Fibroblast of lung (primary cell): ENCODE data around the gene EIF3F. TPM values are rescaled to one million over a fixed set of nuclear protein-coding genes. Genes with fewer than 3 reads are reported as not detected.

Experiments used
- DNase-seq, 2 donors: peaks; one replicate each; pipeline versions ENCODE4 v3.0.0 to v3.0.0-alpha.2; 2010; ENCODE audit warnings: low read depth in 2 of 2
- H2AFZ ChIP-seq: 2 replicates; pipeline ENCODE4 v1.5.1; 2012; ENCODE audit warnings: low read length, control low read depth, inconsistent platforms
- H3K27ac ChIP-seq: 2 replicates; pipeline ENCODE4 v1.5.1; 2011; ENCODE audit warnings: low read length, control low read depth; ENCODE audit not compliant: insufficient read depth
- H3K27me3 ChIP-seq: 2 replicates; pipeline ENCODE4 v1.5.1; 2011; ENCODE audit warnings: mild to moderate bottlenecking, low read length; ENCODE audit not compliant: control insufficient read depth, insufficient read depth
- H3K36me3 ChIP-seq: 2 replicates; pipeline ENCODE4 v1.5.1; 2011; ENCODE audit warnings: low read length; ENCODE audit not compliant: control insufficient read depth, insufficient read depth
- H3K4me1 ChIP-seq: 2 replicates; pipeline ENCODE4 v1.5.1; 2011; ENCODE audit warnings: low read length; ENCODE audit not compliant: control insufficient read depth, insufficient read depth; ENCODE audit errors: extremely low read depth
- H3K4me2 ChIP-seq: 2 replicates; pipeline ENCODE4 v1.5.1; 2011; ENCODE audit warnings: low read length, control low read depth; ENCODE audit not compliant: insufficient read depth; ENCODE audit errors: extremely low read depth
- H3K4me3 ChIP-seq, 4 experiments: fragments of 200-600 bp in 1 of 4; sonication (generic) in 1 of 4; replicated peaks in 1 of 4; 2 replicates each; pipeline ENCODE4 v1.5.1; 2011 to 2016; ENCODE audit warnings: low read length in 4 of 4, low read depth in 3 of 4, mild to moderate bottlenecking in 3 of 4, control low read depth in 2 of 4, inconsistent platforms in 1 of 4, mixed read lengths in 1 of 4; ENCODE audit not compliant: insufficient read depth in 1 of 4; ENCODE audit errors: control extremely low read depth in 1 of 4
- H3K79me2 ChIP-seq: 2 replicates; pipeline ENCODE4 v1.5.1; 2012; ENCODE audit warnings: mild to moderate bottlenecking, low read length, inconsistent platforms; ENCODE audit not compliant: control insufficient read depth, insufficient read depth
- H3K9ac ChIP-seq: 2 replicates; pipeline ENCODE4 v1.5.1; 2011; ENCODE audit warnings: mild to moderate bottlenecking, low read length, control low read depth; ENCODE audit not compliant: insufficient read depth
- H3K9me3 ChIP-seq: 2 replicates; pipeline ENCODE4 v1.5.1; 2012; ENCODE audit warnings: low read depth, low read length; ENCODE audit not compliant: control insufficient read depth, insufficient read depth
- H4K20me1 ChIP-seq: 2 replicates; pipeline ENCODE4 v1.5.1; 2011; ENCODE audit warnings: low read length; ENCODE audit not compliant: control insufficient read depth, insufficient read depth; ENCODE audit errors: extremely low read depth
- EZH2 ChIP-seq: IDR thresholded peaks from 2 replicates; pipeline ENCODE4 v1.5.1; 2012; ENCODE audit warnings: low read length, control low read depth, mild to moderate bottlenecking; ENCODE audit errors: missing control alignments
- polyA plus RNA-seq, 2 donors: library from polyadenylated mRNA; depleted of rRNA in 1 of 2; stranded (reverse) in 1 of 2; unstranded in 1 of 2; fragments of >200 nt; gene quantifications; 2 replicates each; pipeline ENCODE4 v1.2.1, GENCODE V29; 2011 to 2012; ENCODE audit warnings: missing spikeins in 1 of 2
- total RNA-seq: library from RNA; depleted of rRNA; stranded (reverse); fragments of >200 nt; gene quantifications from 2 replicates; pipeline ENCODE4 v1.2.1, GENCODE V29; 2014
- TF ChIP-seq, protein P1 (sequence below), 2 donors: IDR thresholded peaks in 1 of 2; conservative IDR thresholded peaks in 1 of 2; 1 replicate in 1 of 2; 2 replicates in 1 of 2; pipeline ENCODE4 v1.5.1; 2011 to 2012; ENCODE audit warnings: low read length in 2 of 2, control low read depth in 1 of 2, inconsistent platforms in 1 of 2, low read depth in 1 of 2, mild to moderate bottlenecking in 1 of 2

EIF3F gene
- total and polyA plus RNA-seq, 2 donors (not counting 1 experiment from before 2014, with no cell fraction given): 303 to 323 TPM

DNA sequence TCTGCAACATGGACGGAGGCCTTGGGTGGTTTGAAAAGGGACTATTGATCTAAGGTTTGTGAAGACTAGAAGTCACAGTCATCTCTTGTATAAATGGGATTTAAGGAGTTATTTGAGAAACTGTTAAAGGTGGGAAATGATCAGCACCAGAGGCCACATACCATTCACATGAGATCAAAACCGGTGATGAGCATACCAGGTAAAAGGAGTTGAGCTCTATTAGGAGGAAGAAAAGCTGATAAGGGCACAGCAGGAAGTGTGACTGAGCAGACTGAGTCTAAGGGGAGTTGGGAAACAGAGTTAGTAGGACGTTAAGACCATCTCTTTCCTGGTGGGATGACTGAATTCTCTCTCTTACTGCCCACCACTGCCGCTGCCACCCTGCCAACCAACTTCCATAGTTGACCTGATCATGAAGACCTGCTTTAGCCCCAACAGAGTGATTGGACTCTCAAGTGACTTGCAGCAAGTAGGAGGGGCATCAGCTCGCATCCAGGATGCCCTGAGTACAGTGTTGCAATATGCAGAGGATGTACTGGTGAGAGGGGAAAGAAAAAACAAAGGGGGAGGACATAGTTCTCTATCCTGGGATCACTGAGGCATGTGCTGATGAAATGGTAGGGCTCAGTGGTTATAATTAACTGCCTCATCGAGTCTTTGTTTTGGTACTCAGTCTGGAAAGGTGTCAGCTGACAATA lies 7.6 kb downstream of the EIF3F start:
- Histone ChIP-seq H3K9me3 (no peaks in the 10 kb centered on the region), H3K27me3 (no peaks in the 10 kb centered on the region), H3K4me1 (no peaks in the 10 kb centered on the region), H2AFZ (no peak overlapping the region), H3K4me2 (no peak overlapping the region), H3K36me3 (peaks cover 27% of the 10 kb centered on the region), H3K27ac (no peak overlapping the region), H3K9ac (no peak overlapping the region), H3K79me2 (peaks cover 24% of the 10 kb centered on the region), H4K20me1 (no peaks in the 10 kb centered on the region), H3K4me3 (no peak overlapping the region)
- no peak for DNase-seq
- TF ChIP-seq EZH2: no peak
- TF ChIP-seq, protein P1, sequence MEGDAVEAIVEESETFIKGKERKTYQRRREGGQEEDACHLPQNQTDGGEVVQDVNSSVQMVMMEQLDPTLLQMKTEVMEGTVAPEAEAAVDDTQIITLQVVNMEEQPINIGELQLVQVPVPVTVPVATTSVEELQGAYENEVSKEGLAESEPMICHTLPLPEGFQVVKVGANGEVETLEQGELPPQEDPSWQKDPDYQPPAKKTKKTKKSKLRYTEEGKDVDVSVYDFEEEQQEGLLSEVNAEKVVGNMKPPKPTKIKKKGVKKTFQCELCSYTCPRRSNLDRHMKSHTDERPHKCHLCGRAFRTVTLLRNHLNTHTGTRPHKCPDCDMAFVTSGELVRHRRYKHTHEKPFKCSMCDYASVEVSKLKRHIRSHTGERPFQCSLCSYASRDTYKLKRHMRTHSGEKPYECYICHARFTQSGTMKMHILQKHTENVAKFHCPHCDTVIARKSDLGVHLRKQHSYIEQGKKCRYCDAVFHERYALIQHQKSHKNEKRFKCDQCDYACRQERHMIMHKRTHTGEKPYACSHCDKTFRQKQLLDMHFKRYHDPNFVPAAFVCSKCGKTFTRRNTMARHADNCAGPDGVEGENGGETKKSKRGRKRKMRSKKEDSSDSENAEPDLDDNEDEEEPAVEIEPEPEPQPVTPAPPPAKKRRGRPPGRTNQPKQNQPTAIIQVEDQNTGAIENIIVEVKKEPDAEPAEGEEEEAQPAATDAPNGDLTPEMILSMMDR (conservative IDR thresholded peaks at IDR 0.05 in 1 of 2, IDR thresholded peaks at IDR 0.05 in 1 of 2; ENCODE audit: low read depth in 1 of 2, low read length in 2 of 2): no peak

DNA sequence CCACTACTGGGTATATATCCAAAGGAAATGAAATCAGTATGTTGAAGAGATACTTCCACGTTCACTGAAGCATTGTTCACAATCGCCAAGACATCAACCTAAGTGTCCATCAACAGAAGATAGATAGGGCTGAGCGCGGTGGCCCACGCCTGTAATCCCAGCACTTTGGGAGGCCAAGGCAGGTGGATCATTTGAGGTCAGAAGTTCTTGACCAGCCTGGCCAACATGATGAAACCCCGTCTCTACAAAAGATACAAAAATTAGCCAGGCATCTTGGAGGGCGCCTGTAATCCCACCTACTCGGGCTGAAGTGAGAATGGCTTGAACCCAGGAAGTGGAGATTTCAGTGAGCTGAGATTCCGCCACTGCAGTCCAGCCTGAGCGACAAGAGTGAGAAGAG lies 12.7 kb downstream of the EIF3F start:
- Histone ChIP-seq H3K4me3 (no peak overlapping the region), H3K9me3 (no peaks in the 10 kb centered on the region), H3K79me2 (no peaks in the 10 kb centered on the region), H3K27me3 (no peaks in the 10 kb centered on the region), H3K9ac (no peak overlapping the region), H3K4me1 (no peaks in the 10 kb centered on the region), H2AFZ (no peak overlapping the region), H3K36me3 (peaks cover 10% of the 10 kb centered on the region), H3K27ac (no peak overlapping the region), H3K4me2 (no peak overlapping the region), H4K20me1 (no peaks in the 10 kb centered on the region)
- DNase-seq: no peak
- no peak for TF ChIP-seq EZH2
- TF ChIP-seq, protein P1 (conservative IDR thresholded peaks at IDR 0.05 in 1 of 2, IDR thresholded peaks at IDR 0.05 in 1 of 2; ENCODE audit: low read depth in 1 of 2, low read length in 2 of 2): no peak

DNA sequence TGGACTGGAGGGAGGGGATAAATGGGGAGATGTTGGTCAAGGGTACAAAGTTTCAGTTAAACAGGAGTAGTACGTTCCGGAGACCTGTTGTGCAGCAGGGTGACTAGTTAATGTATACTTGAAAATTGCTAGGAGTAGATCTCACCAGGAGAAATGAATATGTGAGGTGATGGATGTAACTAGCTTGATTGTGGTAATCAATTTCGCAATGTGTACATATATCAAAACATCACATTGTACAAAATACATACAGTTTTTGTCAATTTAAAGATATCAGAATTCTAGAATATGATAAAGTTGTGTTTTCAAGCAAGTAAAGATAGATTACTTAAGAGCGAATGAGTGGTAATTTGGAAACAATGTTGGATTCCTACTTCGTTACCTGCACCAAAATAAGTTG lies 13.3 kb downstream of the EIF3F start:
- TF ChIP-seq, protein P1 (conservative IDR thresholded peaks at IDR 0.05 in 1 of 2, IDR thresholded peaks at IDR 0.05 in 1 of 2; ENCODE audit: low read depth in 1 of 2, low read length in 2 of 2): no peak
- TF ChIP-seq EZH2: no peak
- DNase-seq: no peak
- Histone ChIP-seq H3K4me2 (no peak overlapping the region), H3K79me2 (no peaks in the 10 kb centered on the region), H3K27ac (no peak overlapping the region), H3K4me3 (no peak overlapping the region), H3K36me3 (peaks cover 9% of the 10 kb centered on the region), H3K9ac (no peak overlapping the region), H2AFZ (no peak overlapping the region), H3K4me1 (no peaks in the 10 kb centered on the region), H3K27me3 (no peaks in the 10 kb centered on the region), H3K9me3 (no peaks in the 10 kb centered on the region), H4K20me1 (no peaks in the 10 kb centered on the region)
